HL-60 (cell line): ENCODE data around the gene B3GNT3.
"Not testable (repeated sequence)": the region's sequence is repeated elsewhere in the genome, so short reads cannot be mapped to it uniquely, and the experiment has no call there.

ENCODE experiments used
- DNase-seq, 2 experiments: peaks; one replicate each; pipeline ENCODE4 v3.0.0-alpha.2; 2010 to 2020; ENCODE audit warnings: low read depth in 1 of 2, low spot score in 1 of 2
- H3K27ac ChIP-seq: fragments of 250-450 bp; sonication (Bioruptor Pico); replicated peaks from 2 replicates; pipeline ENCODE4 v1.5.1; 2020; ENCODE audit warnings: mild to moderate bottlenecking, moderate library complexity
- H3K27me3 ChIP-seq: fragments of 250-450 bp; sonication (Bioruptor Pico); 2 replicates; pipeline ENCODE4 v1.5.1; 2021; ENCODE audit warnings: mild to moderate bottlenecking, moderate library complexity; ENCODE audit not compliant: insufficient read depth, poor library complexity, severe bottlenecking
- H3K4me3 ChIP-seq: replicated peaks from 2 replicates; pipeline ENCODE4 v1.5.1; 2011; ENCODE audit warnings: mild to moderate bottlenecking, control low read depth, low read length; ENCODE audit not compliant: insufficient read depth
- CTCF ChIP-seq: IDR thresholded peaks from one replicate; pipeline ENCODE4 v1.5.1; 2011; ENCODE audit warnings: low read length, control low read depth, inconsistent platforms; ENCODE audit not compliant: insufficient read depth
- GABPA ChIP-seq: IDR thresholded peaks from 2 replicates; pipeline ENCODE4 v1.6.1; 2012; ENCODE audit warnings: low read depth
- POLR2AphosphoS5 ChIP-seq: IDR thresholded peaks from 2 replicates; pipeline ENCODE4 v1.6.1; 2012; ENCODE audit warnings: low read depth
- REST ChIP-seq: IDR thresholded peaks from 2 replicates; pipeline ENCODE4 v1.6.1; 2012; ENCODE audit warnings: low read depth; ENCODE audit not compliant: insufficient replicate concordance
- SPI1 ChIP-seq: IDR thresholded peaks from 2 replicates; pipeline ENCODE4 v1.6.1; 2012; ENCODE audit warnings: low read depth, mild to moderate bottlenecking, borderline replicate concordance

Gene B3GNT3

DNA sequence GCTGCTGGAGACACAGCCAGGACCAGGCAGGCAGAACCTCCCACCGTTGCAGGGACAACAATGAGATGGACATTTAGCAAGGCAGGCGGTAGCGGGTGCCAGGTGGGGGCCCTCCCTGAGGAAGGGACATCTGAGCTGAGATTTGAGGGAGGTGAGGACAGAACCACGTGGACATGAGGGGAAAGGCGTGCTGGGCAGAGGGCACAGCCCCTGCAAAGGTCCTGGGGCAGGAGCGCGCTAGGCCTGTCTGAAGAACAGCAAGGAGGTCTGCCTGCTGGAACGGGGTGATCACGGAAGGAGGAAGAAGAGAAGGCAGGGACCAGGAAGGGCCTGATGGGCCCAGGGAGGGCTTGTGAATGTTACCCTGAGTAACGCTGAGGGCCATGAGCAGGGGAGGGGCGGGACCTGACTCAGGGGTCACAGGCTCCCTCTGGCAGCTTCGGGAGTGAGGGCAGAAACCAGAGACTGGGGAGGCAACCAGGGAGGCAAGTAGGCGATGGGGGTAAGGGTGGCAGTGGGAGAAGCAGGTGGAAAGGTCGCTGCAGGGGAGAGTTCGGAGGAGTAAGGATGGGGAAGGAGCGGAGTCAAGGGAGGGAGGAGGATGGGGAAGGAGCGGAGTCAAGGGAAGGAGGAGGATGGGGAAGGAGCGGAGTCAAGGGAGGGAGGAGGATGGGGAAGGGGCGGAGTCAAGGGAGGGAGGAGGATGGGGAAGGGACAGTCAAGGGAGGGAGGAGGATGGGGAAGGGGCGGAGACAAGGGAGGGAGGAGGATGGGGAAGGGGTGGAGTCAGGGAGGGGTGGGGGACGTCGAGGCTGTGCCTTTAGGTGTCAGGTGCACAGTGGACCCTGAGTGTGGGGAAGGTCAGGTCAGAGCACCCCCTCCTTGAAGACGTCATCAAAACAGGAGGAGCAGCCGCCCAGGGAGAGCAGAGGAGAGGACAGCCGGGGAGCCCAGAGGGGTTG lies 15.7 kb upstream of the B3GNT3 start:
- TF ChIP-seq CTCF = no peak
- TF ChIP-seq REST = no peak
- no peak for TF ChIP-seq GABPA
- no peak for TF ChIP-seq POLR2AphosphoS5
- no peak for TF ChIP-seq SPI1
- Histone ChIP-seq H3K27me3 (no peaks in the 10 kb centered on the region), H3K27ac (no peak overlapping the region), H3K4me3 (no peak overlapping the region)
- DNase-seq = peak; percentile 78 to 94

GRCh38 chr19:17780781-17781180 lies 14.2 kb upstream of the B3GNT3 start:
- no peak for DNase-seq
- H3K4me3 ChIP-seq = no peak overlapping the region
- H3K27me3 ChIP-seq = no peaks in the 10 kb centered on the region
- no peak overlapping the region for H3K27ac ChIP-seq
- no peak for TF ChIP-seq SPI1
- no peak for TF ChIP-seq GABPA
- TF ChIP-seq REST = no peak
- no peak for TF ChIP-seq POLR2AphosphoS5
- TF ChIP-seq CTCF = no peak

DNA sequence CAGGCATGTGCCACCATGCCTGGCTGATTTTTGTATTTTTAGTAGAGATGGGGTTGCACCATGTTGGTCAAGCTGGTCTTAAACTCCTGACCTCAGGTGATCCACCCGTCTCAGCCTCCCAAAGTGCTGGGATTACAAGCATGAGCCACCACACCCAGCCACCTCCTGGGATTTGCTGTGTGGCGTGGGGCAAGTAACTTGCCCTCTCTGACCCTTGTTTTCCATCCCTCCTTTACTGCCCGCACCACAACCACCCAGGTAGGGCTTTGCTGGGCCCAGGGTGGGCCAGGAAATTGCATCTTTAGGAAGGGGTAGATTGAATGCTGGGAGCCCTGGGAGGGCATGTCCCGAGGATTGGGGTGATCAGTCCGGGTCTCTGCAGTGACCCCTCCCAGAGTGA lies 11.2 kb upstream of the B3GNT3 start:
- DNase-seq, H3K4me3 ChIP-seq, H3K27ac ChIP-seq, H3K27me3 ChIP-seq: not testable (repeated sequence)

DNA sequence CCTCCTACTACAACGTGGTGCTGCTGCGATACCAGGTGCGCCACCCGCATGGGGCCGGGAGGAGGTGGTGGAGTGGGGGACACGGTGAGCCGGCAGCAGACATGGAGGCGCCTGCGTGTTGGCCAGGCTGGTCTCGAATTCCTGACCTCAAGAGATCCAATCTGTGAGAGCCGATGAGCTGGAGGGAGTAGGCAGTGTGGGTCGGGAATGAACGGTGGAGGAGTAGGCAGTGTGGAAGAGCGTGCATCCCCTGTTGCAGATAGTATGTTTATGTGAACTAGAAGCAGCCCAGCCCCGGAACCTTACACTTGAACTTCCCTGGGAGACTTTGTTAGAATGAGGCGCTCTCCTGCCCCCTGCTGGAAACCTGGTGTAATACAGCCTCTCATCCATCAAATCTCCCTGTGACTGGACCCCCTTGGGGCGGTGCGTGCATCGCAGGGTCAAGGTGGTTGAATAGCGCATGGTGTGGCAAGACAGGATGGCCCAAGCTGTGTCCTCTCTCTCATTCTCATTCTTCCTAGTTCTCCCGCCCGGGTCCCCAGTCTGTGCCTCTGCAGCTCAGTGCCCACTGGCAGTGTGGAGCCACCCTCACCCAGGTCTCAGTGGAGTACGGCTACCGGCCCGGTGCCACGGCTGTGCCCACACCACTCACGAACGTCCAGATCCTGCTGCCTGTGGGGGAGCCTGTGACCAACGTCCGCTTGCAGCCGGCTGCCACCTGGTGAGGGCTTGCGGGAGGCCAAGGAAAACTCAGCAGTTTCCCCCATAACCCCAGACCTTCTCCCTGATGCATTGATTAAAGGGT lies 10.5 kb upstream of the B3GNT3 start:
- Histone ChIP-seq H3K27me3 (no peaks in the 10 kb centered on the region), H3K27ac (no peak overlapping the region), H3K4me3 (no peak overlapping the region)
- peak in 1 of 2 experiments; percentile 72 for DNase-seq
- peak; percentile 72 for TF ChIP-seq CTCF
- no peak for TF ChIP-seq POLR2AphosphoS5
